Measurements from ENCODE around the gene RSL24D1. TPM values are rescaled to one million over a fixed set of nuclear protein-coding genes. Genes with fewer than 3 reads are reported as not detected.

Gene RSL24D1
- total RNA-seq, 4 donors from 2014 or later = 41.4 to 70.3 (median 47.5) TPM

DNA sequence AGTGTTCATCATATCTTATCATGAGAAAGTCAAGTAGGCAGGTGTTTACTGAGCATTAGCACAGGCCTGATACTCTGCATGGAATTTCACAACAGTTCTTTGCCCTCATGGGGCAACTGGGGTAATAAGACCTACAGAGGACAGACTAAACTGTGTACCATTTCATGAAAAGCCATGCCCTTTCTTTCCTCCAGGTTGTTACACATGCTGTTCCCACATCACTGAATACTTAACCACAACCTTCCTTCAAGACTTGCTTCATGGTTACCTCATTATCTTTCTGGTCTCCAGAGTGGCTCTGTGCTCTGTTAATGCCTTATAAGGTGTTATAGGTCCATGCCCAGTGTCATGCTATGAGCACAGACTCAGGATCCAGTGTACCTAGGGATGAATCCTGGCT, 28.2 kb upstream of the RSL24D1 start:
- no peak overlapping the region for H3K4me3 ChIP-seq (ENCODE audit: low read depth, poor library complexity, severe bottlenecking)
- DNase-seq (ENCODE audit: low spot score in 2 of 2) = no peak
- no peak for TF ChIP-seq POLR2A (IDR thresholded peaks at IDR 0.05)
- TF ChIP-seq, protein P1, sequence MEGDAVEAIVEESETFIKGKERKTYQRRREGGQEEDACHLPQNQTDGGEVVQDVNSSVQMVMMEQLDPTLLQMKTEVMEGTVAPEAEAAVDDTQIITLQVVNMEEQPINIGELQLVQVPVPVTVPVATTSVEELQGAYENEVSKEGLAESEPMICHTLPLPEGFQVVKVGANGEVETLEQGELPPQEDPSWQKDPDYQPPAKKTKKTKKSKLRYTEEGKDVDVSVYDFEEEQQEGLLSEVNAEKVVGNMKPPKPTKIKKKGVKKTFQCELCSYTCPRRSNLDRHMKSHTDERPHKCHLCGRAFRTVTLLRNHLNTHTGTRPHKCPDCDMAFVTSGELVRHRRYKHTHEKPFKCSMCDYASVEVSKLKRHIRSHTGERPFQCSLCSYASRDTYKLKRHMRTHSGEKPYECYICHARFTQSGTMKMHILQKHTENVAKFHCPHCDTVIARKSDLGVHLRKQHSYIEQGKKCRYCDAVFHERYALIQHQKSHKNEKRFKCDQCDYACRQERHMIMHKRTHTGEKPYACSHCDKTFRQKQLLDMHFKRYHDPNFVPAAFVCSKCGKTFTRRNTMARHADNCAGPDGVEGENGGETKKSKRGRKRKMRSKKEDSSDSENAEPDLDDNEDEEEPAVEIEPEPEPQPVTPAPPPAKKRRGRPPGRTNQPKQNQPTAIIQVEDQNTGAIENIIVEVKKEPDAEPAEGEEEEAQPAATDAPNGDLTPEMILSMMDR (IDR thresholded peaks at IDR 0.05) = no peak
- intact Hi-C loops (cut with DNase I; ENCODE audit: low total_unique reads) = no loop called here

DNA sequence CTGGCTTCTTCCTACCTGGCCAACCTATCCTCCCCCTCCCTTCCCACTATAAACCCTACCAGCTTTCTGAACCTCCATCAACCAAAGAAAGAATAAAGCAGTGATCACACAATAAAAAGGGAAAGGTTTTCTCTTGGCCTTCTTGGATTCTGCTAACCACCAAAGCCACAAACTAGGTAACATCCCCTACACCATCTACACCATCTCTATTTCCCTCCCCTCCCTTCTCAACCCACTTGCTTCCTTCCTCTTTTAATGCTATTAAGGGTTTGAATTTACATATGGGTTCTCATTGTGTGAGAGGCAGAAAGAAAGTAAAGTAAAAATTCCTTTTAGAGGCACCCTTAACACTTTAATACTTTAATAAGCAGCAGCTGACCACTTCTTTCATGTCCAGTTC, 25.8 kb upstream of the RSL24D1 start:
- DNase-seq (ENCODE audit: low spot score in 2 of 2) = no peak
- H3K4me3 ChIP-seq (ENCODE audit: low read depth, poor library complexity, severe bottlenecking) = no peak overlapping the region
- no peak for TF ChIP-seq POLR2A (IDR thresholded peaks at IDR 0.05)
- TF ChIP-seq, protein P1 (IDR thresholded peaks at IDR 0.05) = no peak
- intact Hi-C loops (cut with DNase I; ENCODE audit: low total_unique reads) = no loop called here

DNA sequence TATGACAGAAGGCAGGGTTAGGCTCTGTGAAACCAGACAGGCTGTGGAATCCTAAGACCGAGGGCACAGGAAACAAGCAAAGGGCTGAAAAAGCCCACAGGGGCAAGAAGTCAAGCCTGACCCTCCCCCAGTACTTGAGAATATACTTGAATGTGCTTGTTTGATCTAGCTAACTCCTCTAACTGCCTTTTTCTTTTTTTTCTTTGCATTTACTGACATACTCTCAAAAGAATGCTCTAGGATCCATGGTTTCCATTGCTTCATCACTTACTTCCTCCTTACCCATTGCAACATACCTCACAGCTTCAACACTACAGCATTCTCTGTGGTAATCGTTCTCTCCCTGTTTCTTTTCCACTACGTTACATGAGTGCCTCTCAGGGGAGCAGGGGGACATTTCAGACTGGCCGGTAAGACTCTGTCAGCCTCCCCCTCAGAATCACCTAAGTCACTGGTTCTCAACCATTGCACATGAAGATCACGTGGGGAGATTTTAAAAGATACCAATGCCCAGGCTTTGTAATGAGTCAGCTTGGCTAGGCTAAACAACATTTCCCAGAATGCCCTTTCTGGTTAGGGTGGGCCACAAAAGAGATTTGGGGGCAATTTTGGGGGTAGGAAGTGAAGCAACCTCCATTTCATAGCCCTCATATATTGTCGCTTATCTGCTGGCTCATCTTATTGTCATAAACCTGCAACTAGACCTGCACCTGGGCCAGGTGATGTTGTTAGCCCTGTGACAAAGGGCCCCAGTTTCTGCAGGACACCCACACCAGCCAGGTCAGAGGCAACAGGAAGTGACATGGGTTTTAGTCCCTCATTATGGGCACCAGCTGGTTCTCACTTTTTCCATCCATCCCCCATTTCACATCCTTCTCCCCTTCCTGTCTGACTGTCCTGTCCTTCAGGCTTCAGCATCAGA, 24.6 kb upstream of the RSL24D1 start:
- 69 to 77% methylated on average over 6 of the region's 6 CpGs for WGBS, 2 donors
- DNase-seq (ENCODE audit: low spot score in 2 of 2) = no peak
- TF ChIP-seq, protein P1 (IDR thresholded peaks at IDR 0.05) = no peak
- no peak for TF ChIP-seq POLR2A (IDR thresholded peaks at IDR 0.05)
- no peak overlapping the region for H3K4me3 ChIP-seq (ENCODE audit: low read depth, poor library complexity, severe bottlenecking)
- intact Hi-C loops (cut with DNase I; ENCODE audit: low total_unique reads) = no loop called here

DNA sequence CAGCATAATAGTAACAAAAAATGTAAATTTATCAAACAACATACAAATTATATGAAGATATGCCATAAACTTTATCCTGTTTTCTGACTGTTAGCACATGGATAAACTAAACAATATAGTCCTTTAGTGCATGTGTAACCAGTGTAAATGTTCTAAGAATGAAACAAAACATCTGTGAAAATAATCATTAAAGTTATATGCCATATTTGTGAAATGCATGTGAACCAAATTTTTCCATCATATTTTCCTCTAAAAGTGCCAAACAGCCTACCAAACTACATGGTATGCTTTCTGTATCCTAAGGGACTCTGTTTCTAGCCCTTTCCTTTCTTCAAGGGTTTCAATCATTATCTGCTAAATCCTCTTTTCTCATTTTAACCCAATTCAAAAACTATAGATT, 23.9 kb upstream of the RSL24D1 start:
- no peak for TF ChIP-seq POLR2A (IDR thresholded peaks at IDR 0.05)
- TF ChIP-seq, protein P1 (IDR thresholded peaks at IDR 0.05) = no peak
- intact Hi-C loops (cut with DNase I; ENCODE audit: low total_unique reads) = no loop called here
- no peak for DNase-seq (ENCODE audit: low spot score in 2 of 2)
- H3K4me3 ChIP-seq (ENCODE audit: low read depth, poor library complexity, severe bottlenecking) = no peak overlapping the region

DNA sequence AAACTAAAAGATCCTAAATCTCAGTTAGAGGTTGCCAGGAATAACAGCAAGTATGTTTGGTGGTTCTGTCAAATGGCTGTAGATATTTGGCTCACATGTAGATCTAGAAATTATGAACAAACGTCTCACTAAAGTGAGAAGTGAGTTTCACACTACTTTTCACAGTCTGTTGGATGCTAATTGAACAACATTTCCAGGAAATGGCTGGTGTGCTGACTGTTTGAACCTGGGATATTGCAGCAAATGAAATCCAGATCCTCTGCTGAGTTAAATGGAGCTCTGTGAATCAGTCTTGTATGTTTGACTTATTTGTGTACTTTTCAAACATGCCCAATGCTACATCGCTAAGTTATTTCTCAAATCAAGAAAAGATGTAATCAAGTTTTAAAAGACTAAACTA, 21.3 kb upstream of the RSL24D1 start:
- no peak overlapping the region for H3K4me3 ChIP-seq (ENCODE audit: low read depth, poor library complexity, severe bottlenecking)
- WGBS, 2 donors = 78 to 80% methylated on average over 2 of the region's 2 CpGs
- intact Hi-C loops (cut with DNase I; ENCODE audit: low total_unique reads) = loop anchor here (5.0 kb wide), 1 partner anchor 74 kb away; no protein-coding TSS in a partner anchor
- TF ChIP-seq, protein P1 (IDR thresholded peaks at IDR 0.05) = no peak
- TF ChIP-seq POLR2A (IDR thresholded peaks at IDR 0.05) = no peak
- no peak for DNase-seq (ENCODE audit: low spot score in 2 of 2)

DNA sequence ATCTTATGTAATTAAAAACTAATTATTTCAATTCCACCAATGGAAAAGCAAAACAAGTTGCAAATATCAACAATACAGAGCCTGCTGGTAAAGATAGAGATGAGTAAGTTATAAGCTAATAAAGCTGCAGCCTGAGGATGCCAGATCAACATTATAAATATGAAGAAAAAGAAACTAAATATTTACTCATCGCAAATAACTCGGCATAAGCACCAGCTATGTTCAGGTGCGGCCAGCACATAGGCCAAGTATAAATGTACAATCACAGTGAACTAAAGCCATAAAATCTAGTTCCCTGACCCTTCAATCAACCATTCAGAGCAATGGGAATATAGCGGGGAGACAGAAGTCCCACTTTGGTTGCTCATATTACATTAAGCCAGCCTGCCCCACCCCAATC, 7.7 kb upstream of the RSL24D1 start:
- TF ChIP-seq POLR2A (IDR thresholded peaks at IDR 0.05) = no peak
- TF ChIP-seq, protein P1 (IDR thresholded peaks at IDR 0.05) = no peak
- DNase-seq (ENCODE audit: low spot score in 2 of 2) = no peak
- intact Hi-C loops (cut with DNase I; ENCODE audit: low total_unique reads) = no loop called here
- 86 to 94% methylated on average over 4 of the region's 4 CpGs for WGBS, 2 donors
- H3K4me3 ChIP-seq (ENCODE audit: low read depth, poor library complexity, severe bottlenecking) = no peak overlapping the region
